Measurements from ENCODE around the gene GLIS2.

The GLIS2 gene

DNA sequence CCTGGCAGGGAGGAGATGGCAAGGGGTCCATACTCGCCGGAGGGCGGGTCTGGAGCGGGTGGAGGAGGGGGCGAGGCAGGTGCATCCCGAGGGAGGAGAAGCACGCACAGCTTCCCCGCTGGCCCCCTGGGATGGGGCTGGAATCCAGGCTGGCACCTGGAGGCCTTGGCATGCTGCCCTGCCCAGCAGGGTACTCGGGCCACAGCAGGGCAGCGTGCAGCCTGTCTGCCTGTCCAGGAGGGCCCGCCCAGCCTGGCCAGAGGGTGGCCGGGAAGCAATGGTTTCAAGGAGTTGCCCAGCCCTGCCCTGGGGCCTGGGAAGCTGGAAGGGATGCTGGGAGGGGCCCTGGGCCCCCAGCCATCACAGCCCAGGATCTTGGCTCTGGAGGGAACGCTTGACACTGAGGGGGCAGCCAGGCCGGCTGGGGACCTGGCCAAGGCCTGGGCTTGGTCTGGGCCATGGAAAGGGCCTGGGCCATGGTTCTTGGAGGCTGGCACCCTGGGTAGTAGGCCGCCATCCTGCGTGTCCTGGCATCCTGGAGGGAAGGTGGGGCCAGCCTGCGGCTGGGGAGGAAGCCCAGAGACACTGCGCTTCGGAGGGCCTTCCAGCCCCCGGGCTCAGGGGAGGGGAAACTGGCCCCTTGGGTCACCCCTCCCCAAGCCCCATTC lies 1.1 kb downstream of the GLIS2 start:
- Histone ChIP-seq H3K4me2 (ENCODE audit: low read length) (no peak overlapping the region), H3K9me2 (ENCODE audit: low read depth, low read length) (no peaks in the 10 kb centered on the region), H3K27ac (ENCODE audit: low read depth, low read length, poor library complexity, severe bottlenecking) (no peak overlapping the region), H3K9ac (ENCODE audit: low read length) (no peak overlapping the region), H3K79me2 (ENCODE audit: insufficient read depth, low read length) (no peaks in the 10 kb centered on the region), H3K4me1 (ENCODE audit: insufficient read depth, low read length, severe bottlenecking) (peaks cover 13% of the 10 kb centered on the region), H3F3A (ENCODE audit: insufficient read depth, low read length) (no peaks in the 10 kb centered on the region), H3K9me3 (ENCODE audit: low read length) (no peaks in the 10 kb centered on the region), H4K20me1 (ENCODE audit: insufficient read depth, low read length) (no peaks in the 10 kb centered on the region), H3K27me3 (ENCODE audit: insufficient read depth, low read length) (peaks cover 16% of the 10 kb centered on the region; the same call in 1 of the 2 replicates), H3K36me3 (ENCODE audit: insufficient read depth, low read length) (no peaks in the 10 kb centered on the region), H3K4me3 (ENCODE audit: low read depth, low read length, poor library complexity, severe bottlenecking) (no peak overlapping the region), H2AFZ (ENCODE audit: low read length) (no peak overlapping the region)
- TF ChIP-seq, protein P1, sequence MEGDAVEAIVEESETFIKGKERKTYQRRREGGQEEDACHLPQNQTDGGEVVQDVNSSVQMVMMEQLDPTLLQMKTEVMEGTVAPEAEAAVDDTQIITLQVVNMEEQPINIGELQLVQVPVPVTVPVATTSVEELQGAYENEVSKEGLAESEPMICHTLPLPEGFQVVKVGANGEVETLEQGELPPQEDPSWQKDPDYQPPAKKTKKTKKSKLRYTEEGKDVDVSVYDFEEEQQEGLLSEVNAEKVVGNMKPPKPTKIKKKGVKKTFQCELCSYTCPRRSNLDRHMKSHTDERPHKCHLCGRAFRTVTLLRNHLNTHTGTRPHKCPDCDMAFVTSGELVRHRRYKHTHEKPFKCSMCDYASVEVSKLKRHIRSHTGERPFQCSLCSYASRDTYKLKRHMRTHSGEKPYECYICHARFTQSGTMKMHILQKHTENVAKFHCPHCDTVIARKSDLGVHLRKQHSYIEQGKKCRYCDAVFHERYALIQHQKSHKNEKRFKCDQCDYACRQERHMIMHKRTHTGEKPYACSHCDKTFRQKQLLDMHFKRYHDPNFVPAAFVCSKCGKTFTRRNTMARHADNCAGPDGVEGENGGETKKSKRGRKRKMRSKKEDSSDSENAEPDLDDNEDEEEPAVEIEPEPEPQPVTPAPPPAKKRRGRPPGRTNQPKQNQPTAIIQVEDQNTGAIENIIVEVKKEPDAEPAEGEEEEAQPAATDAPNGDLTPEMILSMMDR (IDR thresholded peaks at IDR 0.05; ENCODE audit: low read length) = no peak
- TF ChIP-seq EZH2 (IDR thresholded peaks at IDR 0.05; ENCODE audit: borderline replicate concordance, low read length) = no peak

DNA sequence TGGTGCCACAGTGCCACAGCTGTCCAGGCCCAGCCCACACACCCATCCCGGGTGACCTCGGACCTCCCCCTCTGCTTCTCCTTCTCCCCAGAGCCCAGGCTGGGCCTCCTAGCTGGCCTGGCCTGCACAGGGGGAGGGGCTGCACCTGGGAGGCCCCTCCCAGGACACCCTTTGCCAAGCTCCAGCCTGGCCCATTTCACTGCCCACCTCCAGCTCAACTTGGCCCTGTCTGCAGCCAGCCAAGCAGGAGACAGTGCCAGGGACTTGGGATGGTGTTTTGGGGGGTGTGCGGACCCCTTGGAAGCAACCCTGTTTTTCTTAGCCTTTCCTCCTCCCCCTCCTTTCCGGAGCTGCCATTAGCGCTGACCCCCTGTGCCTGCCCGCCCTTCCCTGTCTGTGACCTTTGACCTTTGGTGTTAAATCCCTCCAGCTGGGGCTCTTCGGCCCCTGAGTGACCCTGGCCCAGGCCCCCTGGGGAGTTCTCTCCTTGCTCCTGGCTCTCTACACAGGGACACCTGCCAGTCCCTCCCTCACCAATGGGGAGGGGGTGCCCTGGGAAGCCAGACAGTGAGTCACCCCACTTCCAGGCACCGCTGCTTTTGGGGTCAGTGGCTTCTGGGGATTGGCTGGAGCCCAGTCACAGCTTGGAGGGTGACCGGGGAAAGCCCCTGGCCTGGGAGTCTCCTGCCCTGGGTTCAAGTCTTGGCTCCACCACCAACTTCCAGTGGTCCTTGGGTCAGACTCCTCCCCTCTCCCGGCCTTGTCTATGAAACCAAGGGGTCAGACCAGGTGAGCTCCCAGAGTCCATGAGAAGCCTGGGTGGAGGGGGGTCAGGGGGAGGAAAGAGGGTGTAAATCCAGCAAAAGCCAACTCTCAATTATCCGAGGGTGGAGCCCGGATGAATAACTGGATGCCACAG lies 1.9 kb downstream of the GLIS2 start:
- no peaks in the 10 kb centered on the region for H4K20me1 ChIP-seq (ENCODE audit: insufficient read depth, low read length)
- H3K9ac ChIP-seq (ENCODE audit: low read length) = no peak overlapping the region
- H3K4me3 ChIP-seq (ENCODE audit: low read depth, low read length, poor library complexity, severe bottlenecking) = no peak overlapping the region
- no peak overlapping the region for H3K27ac ChIP-seq (ENCODE audit: low read depth, low read length, poor library complexity, severe bottlenecking)
- H3K9me2 ChIP-seq (ENCODE audit: low read depth, low read length) = no peaks in the 10 kb centered on the region
- no peaks in the 10 kb centered on the region for H3K79me2 ChIP-seq (ENCODE audit: insufficient read depth, low read length)
- no peaks in the 10 kb centered on the region for H3K36me3 ChIP-seq (ENCODE audit: insufficient read depth, low read length)
- no peak overlapping the region for H2AFZ ChIP-seq (ENCODE audit: low read length)
- peaks cover 16% of the 10 kb centered on the region; the same call in 1 of the 2 replicates for H3K27me3 ChIP-seq (ENCODE audit: insufficient read depth, low read length)
- peaks cover 13% of the 10 kb centered on the region for H3K4me1 ChIP-seq (ENCODE audit: insufficient read depth, low read length, severe bottlenecking)
- no peaks in the 10 kb centered on the region for H3F3A ChIP-seq (ENCODE audit: insufficient read depth, low read length)
- no peak overlapping the region for H3K4me2 ChIP-seq (ENCODE audit: low read length)
- H3K9me3 ChIP-seq (ENCODE audit: low read length) = no peaks in the 10 kb centered on the region
- TF ChIP-seq, protein P1 (IDR thresholded peaks at IDR 0.05; ENCODE audit: low read length) = no peak
- TF ChIP-seq EZH2 (IDR thresholded peaks at IDR 0.05; ENCODE audit: borderline replicate concordance, low read length) = no peak

DNA sequence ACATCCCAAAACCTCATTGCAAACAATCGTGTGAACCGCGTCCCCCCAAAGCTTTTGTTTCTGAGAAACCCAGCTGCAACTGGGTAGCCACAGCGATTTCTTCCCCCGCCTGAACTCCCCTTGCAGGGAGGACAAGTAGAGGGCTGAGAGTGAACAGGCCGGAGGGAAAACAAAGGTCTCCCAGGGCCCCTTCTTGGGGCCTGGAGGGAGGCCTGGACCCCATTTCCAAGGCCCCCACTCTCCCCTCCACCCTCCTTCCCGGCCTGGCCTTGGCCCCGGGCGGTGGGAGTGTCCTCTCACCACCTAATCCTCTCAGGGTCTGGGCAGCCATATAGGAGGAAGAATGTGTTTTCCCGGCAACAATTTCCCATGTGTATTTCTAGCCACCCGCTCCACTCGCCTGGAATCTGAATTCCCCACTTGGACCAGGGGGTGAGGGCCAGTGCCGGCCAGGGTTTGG lies 2.6 kb downstream of the GLIS2 start:
- no peak overlapping the region for H3K4me2 ChIP-seq (ENCODE audit: low read length)
- no peaks in the 10 kb centered on the region for H4K20me1 ChIP-seq (ENCODE audit: insufficient read depth, low read length)
- H3K36me3 ChIP-seq (ENCODE audit: insufficient read depth, low read length) = no peaks in the 10 kb centered on the region
- no peak overlapping the region for H2AFZ ChIP-seq (ENCODE audit: low read length)
- H3K9me3 ChIP-seq (ENCODE audit: low read length) = no peaks in the 10 kb centered on the region
- H3K79me2 ChIP-seq (ENCODE audit: insufficient read depth, low read length) = no peaks in the 10 kb centered on the region
- H3K9me2 ChIP-seq (ENCODE audit: low read depth, low read length) = no peaks in the 10 kb centered on the region
- H3F3A ChIP-seq (ENCODE audit: insufficient read depth, low read length) = no peaks in the 10 kb centered on the region
- peaks cover 16% of the 10 kb centered on the region; the same call in 1 of the 2 replicates for H3K27me3 ChIP-seq (ENCODE audit: insufficient read depth, low read length)
- H3K4me1 ChIP-seq (ENCODE audit: insufficient read depth, low read length, severe bottlenecking) = peaks cover 13% of the 10 kb centered on the region
- TF ChIP-seq, protein P1 (IDR thresholded peaks at IDR 0.05; ENCODE audit: low read length) = no peak
- TF ChIP-seq EZH2 (IDR thresholded peaks at IDR 0.05; ENCODE audit: borderline replicate concordance, low read length) = no peak
- H3K27ac ChIP-seq (ENCODE audit: low read depth, low read length, poor library complexity, severe bottlenecking) = no peak overlapping the region
- H3K9ac ChIP-seq (ENCODE audit: low read length) = no peak overlapping the region
- no peak overlapping the region for H3K4me3 ChIP-seq (ENCODE audit: low read depth, low read length, poor library complexity, severe bottlenecking)

Measured in OCI-LY1 (cell line).